ENCODE measurements around the gene STYXL2. TPM values are rescaled to one million over a fixed set of nuclear protein-coding genes. Genes with fewer than 3 reads are reported as not detected.

Gene STYXL2
- total and polyA plus RNA-seq, 9 of the 15 experiments (the other 6 are each of a cell fraction or from before 2014, with no cell fraction given): not detected

- TF ChIP-seq U2AF1 (optimal IDR thresholded peaks at IDR 0.05; ENCODE audit: low read depth, low read length) (no peak), TAF9B (IDR thresholded peaks at IDR 0.05; ENCODE audit: partially characterized antibody) (no peak), E2F3 (CRISPR knock-in tag; IDR thresholded peaks at IDR 0.05) (no peak), SMARCA4 (IDR thresholded peaks at IDR 0.05) (peak; percentile 15; the same call in 1 of the 2 replicates), RBM22 (IDR thresholded peaks at IDR 0.05; ENCODE audit: low read depth, low read length, poor library complexity, severe bottlenecking) (no peak), FOSL1 (tag; conservative IDR thresholded peaks at IDR 0.05) (0 out of 2 replicates have a peak, but pooled peaks have one; percentile 33), GABPB1 (CRISPR knock-in tag; IDR thresholded peaks at IDR 0.05) (0 out of 2 replicates have a peak, but pooled peaks have one; percentile 52), LARP7 (IDR thresholded peaks at IDR 0.05) (0 out of 2 replicates have a peak, but pooled peaks have one; percentile 31), CC2D1A (IDR thresholded peaks at IDR 0.05) (peak; percentile 72), ZKSCAN8 (CRISPR knock-in tag; IDR thresholded peaks at IDR 0.05) (no peak), ATF2 (CRISPR knock-in tag; IDR thresholded peaks at IDR 0.05) (no peak), NFYB (IDR thresholded peaks at IDR 0.05; ENCODE audit: extremely low read depth, insufficient read length) (no peak), C11orf30 (IDR thresholded peaks at IDR 0.05; ENCODE audit: low read depth) (peak; percentile 79), ATF3 (IDR thresholded peaks at IDR 0.05) (peak; percentile 43), ATF3 (CRISPR knock-in tag; conservative IDR thresholded peaks at IDR 0.05) (no peak), ZNF316 (IDR thresholded peaks at IDR 0.05) (peak; percentile 83), CTCF (IDR thresholded peaks at IDR 0.05 in 2 of 3, conservative IDR thresholded peaks at IDR 0.05 in 1 of 3; ENCODE audit: insufficient read depth in 2 of 3, low read depth in 1 of 3, low read length in 3 of 3) (peak; percentile 89 to 98 (median 96)), HMBOX1 (IDR thresholded peaks at IDR 0.05) (peak; percentile 78), TCF3 (CRISPR knock-in tag; IDR thresholded peaks at IDR 0.05) (no peak), POLR3G (IDR thresholded peaks at IDR 0.05; ENCODE audit: extremely low read depth, insufficient read length, insufficient replicate concordance) (no peak)
Observed at GRCh38 chr1:167059045-167059808, 34.6 kb upstream of the STYXL2 start (continued).
